Ammon's horn (tissue), 1 donor: ENCODE data around the gene PKIB.
A peak's percentile ranks its signal among the peaks of the same experiment; 100 is the strongest.
"Not testable (repeated sequence)": the region's sequence is repeated elsewhere in the genome, so short reads cannot be mapped to it uniquely, and the experiment has no call there.

Experiments used
- DNase-seq: peaks from one replicate; pipeline ENCODE4 v3.0.0-alpha.2; 2016; ENCODE audit warnings: low spot score

Gene PKIB

GRCh38 chr6:122712448-122713137 is 102.4 kb downstream of the PKIB start:
- no peak for DNase-seq

- DNase-seq: no peak
Observed at GRCh38 chr6:122713138-122713537, 102.9 kb downstream of the PKIB start.

- no peak for DNase-seq
Observed at GRCh38 chr6:122714059-122714458, 103.9 kb downstream of the PKIB start.

- no peak for DNase-seq
Observed at GRCh38 chr6:122715725-122716124, 105.5 kb downstream of the PKIB start.

- peak; percentile 50 for DNase-seq
Observed at GRCh38 chr6:122717350-122717749, 107.1 kb downstream of the PKIB start.

- no peak for DNase-seq
Observed at GRCh38 chr6:122718616-122719015, 108.4 kb downstream of the PKIB start.

GRCh38 chr6:122719176-122719575 is 109.0 kb downstream of the PKIB start:
- DNase-seq: no peak

GRCh38 chr6:122722746-122723145 is 112.5 kb downstream of the PKIB start:
- DNase-seq: no peak

- DNase-seq: no peak
Observed at GRCh38 chr6:122726649-122727048, 116.4 kb downstream of the PKIB start.

- no peak for DNase-seq
Observed at GRCh38 chr6:122727244-122727643, 117.0 kb downstream of the PKIB start.

- no peak for DNase-seq
Observed at GRCh38 chr6:122730334-122730733, 120.1 kb downstream of the PKIB start.

GRCh38 chr6:122730775-122731386 is 120.7 kb downstream of the PKIB start:
- DNase-seq: peak; percentile 69

GRCh38 chr6:122733259-122733658 is 123.1 kb downstream of the PKIB start:
- DNase-seq: no peak

GRCh38 chr6:122734529-122735395 is 124.6 kb downstream of the PKIB start:
- DNase-seq: no peak

- peak; percentile 14 for DNase-seq
Observed at GRCh38 chr6:122735582-122735981, 125.4 kb downstream of the PKIB start.

GRCh38 chr6:122736163-122736562 is 126.0 kb downstream of the PKIB start:
- no peak for DNase-seq

- no peak for DNase-seq
Observed at GRCh38 chr6:122736616-122737015, 126.4 kb downstream of the PKIB start.

GRCh38 chr6:122740091-122740490 is 129.9 kb downstream of the PKIB start:
- DNase-seq: no peak

- DNase-seq: no peak
Observed at GRCh38 chr6:122740936-122741335, 130.7 kb downstream of the PKIB start.

GRCh38 chr6:122744247-122744646 is 134.0 kb downstream of the PKIB start:
- not testable (repeated sequence) for DNase-seq

- not testable (repeated sequence) for DNase-seq
Observed at GRCh38 chr6:122744856-122745255, 134.7 kb downstream of the PKIB start.

GRCh38 chr6:122746688-122747087 is 136.5 kb downstream of the PKIB start:
- DNase-seq: no peak

- no peak for DNase-seq
Observed at GRCh38 chr6:122747573-122747972, 137.4 kb downstream of the PKIB start.
